Neural crest cell (in vitro differentiated cells): ENCODE data around the gene STARD7. TPM values are rescaled to one million over a fixed set of nuclear protein-coding genes. Genes with fewer than 3 reads are reported as not detected.

Source experiments
- DNase-seq: peaks from one replicate; pipeline ENCODE4 v3.0.0; 2021; ENCODE audit warnings: low read depth, mixed read lengths, low spot score
- H3K27ac Mint-ChIP-seq: one replicate; pipeline ENCODE4 v1.8.0; 2021; ENCODE audit warnings: mild to moderate bottlenecking, mixed read lengths; ENCODE audit not compliant: unreplicated experiment
- H3K27me3 Mint-ChIP-seq: 2 replicates; pipeline ENCODE4 v1.8.0; 2021; ENCODE audit warnings: low read depth, mild to moderate bottlenecking, mixed read lengths
- H3K36me3 Mint-ChIP-seq: 2 replicates; pipeline ENCODE4 v1.8.0; 2021; ENCODE audit warnings: low read depth, mild to moderate bottlenecking, mixed read lengths
- H3K4me1 Mint-ChIP-seq: 2 replicates; pipeline ENCODE4 v1.8.0; 2021; ENCODE audit warnings: mixed read lengths
- H3K4me3 Mint-ChIP-seq: one replicate; pipeline ENCODE4 v1.8.0; 2021; ENCODE audit warnings: mild to moderate bottlenecking, mixed read lengths
- H3K9me3 Mint-ChIP-seq: 2 replicates; pipeline ENCODE4 v1.8.0; 2021; ENCODE audit warnings: mixed read lengths
- CTCF ChIP-seq: fragments of 200-600 bp; sonication (generic); conservative IDR thresholded peaks from 2 replicates; pipeline ENCODE4 v1.5.0; 2021; ENCODE audit warnings: antibody characterized with exemption, mild to moderate bottlenecking
- total RNA-seq: library from RNA; stranded (reverse); gene quantifications from 2 replicates; pipeline ENCODE4 v1.2.1, GENCODE V29; 2021

STARD7 gene
- total RNA-seq, 1 donor from 2014 or later, result 178 TPM

- peaks cover 16% of the 10 kb centered on the region for H3K36me3 Mint-ChIP-seq
- no peaks in the 10 kb centered on the region for H3K4me1 Mint-ChIP-seq
- H3K27ac Mint-ChIP-seq, result no peak overlapping the region
- DNase-seq, result no peak
- H3K27me3 Mint-ChIP-seq, result no peaks in the 10 kb centered on the region
- H3K4me3 Mint-ChIP-seq, result no peak overlapping the region
- no peaks in the 10 kb centered on the region for H3K9me3 Mint-ChIP-seq
- TF ChIP-seq CTCF, result no peak
Measured at GRCh38 chr2:96184188-96184587, 24.4 kb downstream of the STARD7 start.

GRCh38 chr2:96181529-96181928 is 27.1 kb downstream of the STARD7 start:
- TF ChIP-seq CTCF, result no peak
- Mint-ChIP-seq H3K4me1 (no peaks in the 10 kb centered on the region), H3K9me3 (no peaks in the 10 kb centered on the region), H3K27ac (no peak overlapping the region), H3K4me3 (no peak overlapping the region), H3K27me3 (peaks cover 3% of the 10 kb centered on the region), H3K36me3 (peaks cover 16% of the 10 kb centered on the region)
- DNase-seq, result no peak

- DNase-seq, result no peak
- Mint-ChIP-seq H3K27me3 (peaks cover 7% of the 10 kb centered on the region), H3K4me1 (no peaks in the 10 kb centered on the region), H3K36me3 (peaks cover 14% of the 10 kb centered on the region), H3K9me3 (no peaks in the 10 kb centered on the region), H3K4me3 (no peak overlapping the region), H3K27ac (no peak overlapping the region)
- TF ChIP-seq CTCF, result no peak
Measured at GRCh38 chr2:96180521-96180920, 28.1 kb downstream of the STARD7 start.

- TF ChIP-seq CTCF, result no peak
Measured at GRCh38 chr2:96180002-96180401, 28.6 kb downstream of the STARD7 start.

GRCh38 chr2:96176661-96177060 is 32.0 kb downstream of the STARD7 start:
- H3K27ac Mint-ChIP-seq, result no peak overlapping the region

More at GRCh38 chr2:96180002-96180401, 28.6 kb downstream of the STARD7 start:
- Mint-ChIP-seq H3K27me3 (peaks cover 7% of the 10 kb centered on the region), H3K9me3 (no peaks in the 10 kb centered on the region), H3K4me3 (no peak overlapping the region), H3K4me1 (no peaks in the 10 kb centered on the region), H3K27ac (no peak overlapping the region), H3K36me3 (peaks cover 9% of the 10 kb centered on the region)
- no peak for DNase-seq

More at GRCh38 chr2:96176661-96177060, 32.0 kb downstream of the STARD7 start:
- TF ChIP-seq CTCF, result no peak
- Mint-ChIP-seq H3K27me3 (peaks cover 9% of the 10 kb centered on the region), H3K9me3 (no peaks in the 10 kb centered on the region), H3K36me3 (no peaks in the 10 kb centered on the region), H3K4me1 (peaks cover 3% of the 10 kb centered on the region), H3K4me3 (no peak overlapping the region)
- no peak for DNase-seq
